Liver (tissue), 9 donors: ENCODE measurements around the gene HSD3B2. TPM values are rescaled to one million over a fixed set of nuclear protein-coding genes. Genes with fewer than 3 reads are reported as not detected.
A peak's percentile ranks its signal among the peaks of the same experiment; 100 is the strongest.

Source experiments
- DNase-seq: peaks from one replicate; pipeline ENCODE4 v3.0.0-alpha.2; 2017; ENCODE audit warnings: low spot score
- H3K27ac ChIP-seq, 2 donors: one replicate each; pipeline ENCODE4 v1.7.0; 2013; ENCODE audit warnings: inconsistent platforms in 2 of 2, low read length in 2 of 2, control low read depth in 1 of 2, low read depth in 1 of 2, mild to moderate bottlenecking in 1 of 2
- H3K27me3 ChIP-seq, 4 donors: one replicate each; pipeline versions ENCODE4 v1.6.1 to v1.7.0; 2013; ENCODE audit warnings: low read length in 3 of 4, inconsistent platforms in 1 of 4, mild to moderate bottlenecking in 1 of 4, moderate library complexity in 1 of 4; ENCODE audit not compliant: control insufficient read depth in 4 of 4, insufficient read depth in 4 of 4
- H3K36me3 ChIP-seq, 4 donors: one replicate each; pipeline versions ENCODE4 v1.6.1 to v1.7.0; 2013; ENCODE audit warnings: low read length in 3 of 4, mild to moderate bottlenecking in 3 of 4, low read depth in 1 of 4, moderate library complexity in 1 of 4; ENCODE audit not compliant: control insufficient read depth in 4 of 4, insufficient read depth in 3 of 4
- H3K4me1 ChIP-seq, 4 donors: one replicate each; pipeline versions ENCODE4 v1.6.1 to v1.7.0; 2013; ENCODE audit warnings: low read length in 3 of 4, mild to moderate bottlenecking in 3 of 4, moderate library complexity in 1 of 4; ENCODE audit not compliant: control insufficient read depth in 4 of 4, insufficient read depth in 4 of 4
- H3K4me3 ChIP-seq, 3 donors: one replicate each; pipeline versions ENCODE4 v1.6.1 to v1.7.0; 2013; ENCODE audit warnings: low read length in 3 of 3, control low read depth in 1 of 3, low read depth in 1 of 3, mild to moderate bottlenecking in 1 of 3
- H3K9ac ChIP-seq, 2 donors: one replicate each; pipeline ENCODE4 v1.7.0; 2013; ENCODE audit warnings: low read length in 2 of 2, mild to moderate bottlenecking in 2 of 2, moderate library complexity in 2 of 2, control low read depth in 1 of 2, low read depth in 1 of 2
- H3K9me3 ChIP-seq, 4 donors: one replicate each; pipeline versions ENCODE4 v1.6.1 to v1.7.0; 2013; ENCODE audit warnings: low read length in 3 of 4; ENCODE audit not compliant: control insufficient read depth in 4 of 4
- ATF3 ChIP-seq: IDR thresholded peaks from 2 replicates; pipeline ENCODE4 v1.6.1; 2016; ENCODE audit warnings: antibody characterized with exemption
- CTCF ChIP-seq: fragments of 150-350 bp; IDR thresholded peaks from 2 replicates; pipeline ENCODE4 v1.5.1; 2017; ENCODE audit warnings: improper control_type of control experiment, low read depth, low read length; ENCODE audit not compliant: missing input control
- EGR1 ChIP-seq, 2 donors: IDR thresholded peaks; 2 replicates each; pipeline ENCODE4 v1.6.1; 2016 to 2018; ENCODE audit warnings: antibody characterized with exemption in 2 of 2, low read depth in 2 of 2
- FOXA1 ChIP-seq: IDR thresholded peaks from 2 replicates; pipeline ENCODE4 v1.6.1; 2016; ENCODE audit warnings: antibody characterized with exemption
- FOXA2 ChIP-seq: IDR thresholded peaks from 2 replicates; pipeline ENCODE4 v1.6.1; 2016; ENCODE audit warnings: antibody characterized with exemption
- GABPA ChIP-seq, 2 donors: IDR thresholded peaks in 1 of 2; conservative IDR thresholded peaks in 1 of 2; 2 replicates each; pipeline ENCODE4 v1.6.1; 2016; ENCODE audit warnings: antibody characterized with exemption in 2 of 2, mild to moderate bottlenecking in 1 of 2, moderate library complexity in 1 of 2
- HNF4A ChIP-seq, 2 donors: conservative IDR thresholded peaks; 2 replicates each; pipeline ENCODE4 v1.6.1; 2016; ENCODE audit warnings: antibody characterized with exemption in 2 of 2, mild to moderate bottlenecking in 2 of 2
- HNF4G ChIP-seq: IDR thresholded peaks from 2 replicates; pipeline ENCODE4 v1.6.1; 2016; ENCODE audit warnings: antibody characterized with exemption
- JUND ChIP-seq, 2 donors: IDR thresholded peaks; 2 replicates each; pipeline ENCODE4 v1.6.1; 2016; ENCODE audit warnings: antibody characterized with exemption in 2 of 2
- MAX ChIP-seq: IDR thresholded peaks from 2 replicates; pipeline ENCODE4 v1.6.1; 2016; ENCODE audit warnings: antibody characterized with exemption
- NR2F2 ChIP-seq: IDR thresholded peaks from 2 replicates; pipeline ENCODE4 v1.6.1; 2016; ENCODE audit warnings: antibody characterized with exemption
- RAD21 ChIP-seq, 2 donors: IDR thresholded peaks; 2 replicates each; pipeline ENCODE4 v1.6.1; 2016; ENCODE audit warnings: antibody characterized with exemption in 2 of 2, mild to moderate bottlenecking in 2 of 2
- REST ChIP-seq: IDR thresholded peaks from 2 replicates; pipeline ENCODE4 v1.6.1; 2016; ENCODE audit warnings: antibody characterized with exemption, mild to moderate bottlenecking
- RXRA ChIP-seq, 2 donors: IDR thresholded peaks; 2 replicates each; pipeline ENCODE4 v1.6.1; 2017 to 2018; ENCODE audit warnings: antibody characterized with exemption in 2 of 2, mild to moderate bottlenecking in 1 of 2
- SP1 ChIP-seq: IDR thresholded peaks from 2 replicates; pipeline ENCODE4 v1.6.1; 2018; ENCODE audit warnings: antibody characterized with exemption, mild to moderate bottlenecking
- TAF1 ChIP-seq: conservative IDR thresholded peaks from 2 replicates; pipeline ENCODE4 v1.6.1; 2016; ENCODE audit warnings: antibody characterized with exemption, mild to moderate bottlenecking
- YY1 ChIP-seq: IDR thresholded peaks from 2 replicates; pipeline ENCODE4 v1.6.1; 2016; ENCODE audit warnings: antibody characterized with exemption, mild to moderate bottlenecking
- ZBTB33 ChIP-seq: IDR thresholded peaks from 2 replicates; pipeline ENCODE4 v1.6.1; 2016; ENCODE audit warnings: antibody characterized with exemption
- WGBS: extraction: QIAGEN DNeasy Blood & Tissue Kit; methylation state at CpG from one replicate; pipeline ENCODE4 v1.1.7; 2013; 5-methylcytosine and 5-hydroxymethylcytosine counted together
- polyA plus RNA-seq, 2 donors: library from polyadenylated mRNA; stranded (reverse) in 1 of 2; unstranded in 1 of 2; fragments of 200-250 nt in 1 of 2; fragments of >200 nt in 1 of 2; fragmentation: Nextera tagmentation in 1 of 2; extraction: Ambion mirVana in 1 of 2; gene quantifications; one replicate each; pipeline versions ENCODE4 v1.2.1 to v1.2.3, GENCODE V29; 2013 to 2015
- total RNA-seq, 2 donors: library from RNA; depleted of rRNA; stranded (reverse); fragments of >200 nt; gene quantifications; one replicate each; pipeline ENCODE4 v1.2.3, GENCODE V29; 2014
- donor health status: healthy.
- donor health status: healthy.
- donor health status: healthy.
- donor health status: healthy.
- donor health status: healthy.

Gene HSD3B2
- total and polyA plus RNA-seq, 4 donors, result 0.14 to 0.25 (median 0.18) TPM; not detected in 1

- Histone ChIP-seq H3K4me3 (no peak overlapping the region), H3K9ac (no peak overlapping the region), H3K9me3 (no peaks in the 10 kb centered on the region), H3K4me1 (peaks cover 12 to 83% (median 57%) of the 10 kb centered on the region in 4 donors), H3K27ac (peak overlapping the region; percentile 5 to 50), H3K36me3 (no peaks in the 10 kb centered on the region), H3K27me3 (no peaks in the 10 kb centered on the region)
- DNase-seq, result no peak
- WGBS, result 22% methylated on average over 4 of the region's 4 CpGs
- TF ChIP-seq YY1 (peak; percentile 21), MAX (no peak), SP1 (peak; percentile 9), RXRA (IDR thresholded peaks at IDR 0.05) (peak in 1 of 2 donors; percentile 32), HNF4A (conservative IDR thresholded peaks at IDR 0.05) (peak in 1 of 2 donors; percentile 34), ATF3 (no peak), JUND (IDR thresholded peaks at IDR 0.05) (peak in 1 of 2 donors; percentile 10), ZBTB33 (no peak)
Measured at GRCh38 chr1:119374208-119374874, 40.6 kb upstream of the HSD3B2 start.

- Histone ChIP-seq H3K4me1 (peaks cover 17 to 87% (median 66%) of the 10 kb centered on the region in 4 donors), H3K36me3 (no peaks in the 10 kb centered on the region), H3K9me3 (no peaks in the 10 kb centered on the region), H3K9ac (no peak overlapping the region), H3K27ac (no peak overlapping the region), H3K4me3 (no peak overlapping the region), H3K27me3 (no peaks in the 10 kb centered on the region)
- no peak for DNase-seq
- TF ChIP-seq FOXA1 (no peak), RAD21 (IDR thresholded peaks at IDR 0.05) (no peak), SP1 (no peak), GABPA (IDR thresholded peaks at IDR 0.05 in 1 of 2, conservative IDR thresholded peaks at IDR 0.05 in 1 of 2) (no peak), REST (no peak), ATF3 (no peak), CTCF (no peak), YY1 (no peak), MAX (no peak), NR2F2 (no peak), JUND (IDR thresholded peaks at IDR 0.05) (no peak), HNF4G (no peak), HNF4A (conservative IDR thresholded peaks at IDR 0.05) (no peak), ZBTB33 (no peak), RXRA (IDR thresholded peaks at IDR 0.05) (no peak), FOXA2 (no peak), EGR1 (IDR thresholded peaks at IDR 0.05; ENCODE audit: low read depth in 2 of 2) (no peak), TAF1 (no peak)
- WGBS, result 94% methylated on average over 1 of the region's 1 CpG
Measured at GRCh38 chr1:119375366-119375765, 39.6 kb upstream of the HSD3B2 start.
